Measurements from ENCODE around the gene RBM44.
A peak's percentile ranks its signal among the peaks of the same experiment; 100 is the strongest.
"Not testable (repeated sequence)": the region's sequence is repeated elsewhere in the genome, so short reads cannot be mapped to it uniquely, and the experiment has no call there.

The RBM44 gene

GRCh38 chr2:237859533-237860272 lies 61.1 kb downstream of the RBM44 start, which contains the start of gene RAMP1:
Gene RAMP1 (plus strand): TSS chr2:237859623. CDS start chr2:237859676, 53 bp downstream.
- DNase-seq = peak; percentile 71

DNA sequence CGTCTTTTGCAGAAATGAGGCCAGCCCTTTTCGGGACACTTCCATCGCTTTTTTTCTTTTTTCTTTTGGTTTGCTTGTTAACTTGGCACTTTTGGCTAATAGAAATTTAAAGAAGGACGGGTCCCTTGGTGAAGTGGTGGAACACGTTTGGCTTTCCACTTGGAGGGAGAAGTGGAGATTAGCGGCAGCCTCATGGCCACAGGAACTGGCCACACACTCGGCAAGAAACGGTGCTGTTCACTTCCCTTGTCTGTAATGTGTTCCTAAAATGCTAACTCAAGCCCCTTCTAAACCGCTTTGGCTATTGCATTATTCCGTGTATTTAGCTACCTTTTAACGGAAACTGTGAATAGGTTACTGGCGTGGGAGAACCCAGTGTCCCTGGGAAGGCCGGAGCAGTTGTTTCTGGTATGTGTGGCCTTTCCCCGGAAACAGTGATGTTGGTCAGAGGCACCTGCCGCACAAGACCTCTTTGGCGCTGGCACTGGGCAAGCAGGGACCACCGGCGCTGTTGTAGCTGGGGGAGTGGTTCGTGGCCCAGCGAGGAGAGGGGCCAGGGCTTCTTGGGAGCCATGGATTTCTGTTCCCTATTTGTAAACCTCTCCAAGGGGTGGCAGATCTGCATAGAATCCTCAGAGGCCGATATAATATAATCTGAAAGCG lies 61.8 kb downstream of the RBM44 start:
- DNase-seq = no peak

GRCh38 chr2:237861875-237862527 lies 63.4 kb downstream of the RBM44 start:
- DNase-seq = no peak

DNA sequence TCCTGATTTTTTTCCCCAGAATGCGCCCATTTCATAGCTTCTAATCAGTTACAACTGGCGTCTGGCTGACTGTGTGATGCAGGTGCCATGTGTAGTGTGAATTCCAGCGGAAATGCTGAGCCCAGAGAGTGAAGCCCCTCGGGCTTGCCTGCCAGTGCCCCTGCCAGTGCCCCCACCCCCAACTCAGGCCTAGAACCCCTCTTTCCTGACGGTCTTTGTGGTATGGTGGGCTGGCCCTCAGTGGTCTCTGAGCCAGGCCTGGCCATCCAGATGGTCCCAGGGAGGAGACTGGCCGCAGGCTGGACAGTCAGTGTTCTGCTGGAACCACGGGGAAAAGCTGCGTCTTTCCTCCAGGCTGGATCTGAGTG lies 63.9 kb downstream of the RBM44 start:
- no peak for DNase-seq

DNA sequence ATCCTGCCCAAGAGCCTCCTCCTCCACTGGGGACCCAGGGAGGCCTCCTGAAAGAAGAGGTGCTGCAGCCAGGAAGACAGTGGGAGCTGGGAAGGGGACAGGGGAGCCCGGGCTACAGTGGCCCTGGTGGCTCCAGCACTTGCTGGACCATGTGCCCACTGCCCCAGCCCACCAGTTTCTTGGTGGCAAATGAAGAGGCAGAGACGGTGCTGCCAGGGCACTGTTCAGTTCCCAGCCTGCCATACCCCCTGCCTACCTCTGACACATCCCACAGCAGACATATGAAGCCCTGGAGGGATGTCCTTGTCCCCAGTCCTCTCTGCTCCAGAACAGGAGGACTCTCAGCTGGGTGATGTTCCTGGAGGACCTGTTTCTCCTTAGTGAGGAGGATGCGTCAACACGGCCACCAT lies 64.5 kb downstream of the RBM44 start:
- DNase-seq = no peak

- DNase-seq = no peak
These were observed 65.3 kb downstream of the RBM44 start for GRCh38 chr2:237863689-237864443.

GRCh38 chr2:237864444-237864931 lies 65.9 kb downstream of the RBM44 start:
- DNase-seq = no peak

DNA sequence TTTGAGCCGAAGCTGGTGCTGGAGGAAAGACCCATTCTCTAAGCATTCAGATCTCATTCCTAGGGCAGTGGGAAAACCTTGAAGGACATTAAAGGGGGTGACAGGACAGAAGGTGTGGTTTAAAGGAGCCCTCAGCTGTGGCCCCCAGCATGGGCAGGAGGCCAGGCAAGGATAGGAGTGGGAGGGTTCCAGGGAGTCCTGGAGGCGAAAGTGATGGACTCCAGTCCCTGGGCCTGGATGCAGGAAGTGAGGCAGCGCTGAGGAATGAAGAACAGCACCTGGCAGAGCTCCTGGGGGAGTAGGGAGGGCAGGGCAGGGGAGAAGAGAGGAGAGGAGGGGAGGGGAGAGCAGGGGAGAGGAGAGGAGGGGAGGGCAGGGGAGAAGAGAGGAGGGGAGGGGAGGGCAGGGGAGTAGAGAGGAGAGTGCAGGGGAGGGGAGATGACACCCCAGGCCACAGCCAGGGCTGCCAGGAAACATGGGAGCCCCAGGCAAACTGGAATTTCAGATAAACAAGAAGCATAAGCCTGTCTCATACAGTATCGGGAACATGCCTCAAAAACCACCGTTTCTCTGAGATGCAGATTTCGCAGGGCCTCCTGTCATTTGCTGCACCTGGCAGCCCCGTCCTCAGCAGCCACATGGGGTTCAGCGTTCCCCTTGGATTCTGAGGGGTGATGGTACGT lies 66.5 kb downstream of the RBM44 start:
- DNase-seq = no peak

GRCh38 chr2:237865623-237866041 lies 67.1 kb downstream of the RBM44 start:
- DNase-seq = no peak

GRCh38 chr2:237866101-237866621 lies 67.6 kb downstream of the RBM44 start:
- no peak for DNase-seq

DNA sequence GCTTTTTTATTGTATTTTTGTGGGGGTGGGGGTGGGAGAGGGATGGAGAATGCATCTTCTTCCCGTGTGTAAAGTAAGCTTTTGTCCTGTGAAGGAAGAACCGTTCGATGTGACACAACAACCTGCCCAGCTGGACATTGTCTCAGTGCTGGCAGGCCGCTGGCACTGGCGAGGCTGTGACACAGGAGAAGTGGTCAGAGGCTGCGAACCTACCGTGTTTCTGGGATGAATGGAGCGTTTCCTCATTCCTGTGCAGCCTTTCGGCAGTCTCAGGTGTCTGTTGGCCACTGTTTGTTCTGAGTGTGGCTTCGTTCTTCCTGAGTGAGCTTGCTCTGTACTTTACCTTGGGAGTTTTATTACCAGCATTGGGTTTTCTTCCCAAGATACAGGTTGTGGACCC lies 68.9 kb downstream of the RBM44 start:
- DNase-seq = no peak

DNA sequence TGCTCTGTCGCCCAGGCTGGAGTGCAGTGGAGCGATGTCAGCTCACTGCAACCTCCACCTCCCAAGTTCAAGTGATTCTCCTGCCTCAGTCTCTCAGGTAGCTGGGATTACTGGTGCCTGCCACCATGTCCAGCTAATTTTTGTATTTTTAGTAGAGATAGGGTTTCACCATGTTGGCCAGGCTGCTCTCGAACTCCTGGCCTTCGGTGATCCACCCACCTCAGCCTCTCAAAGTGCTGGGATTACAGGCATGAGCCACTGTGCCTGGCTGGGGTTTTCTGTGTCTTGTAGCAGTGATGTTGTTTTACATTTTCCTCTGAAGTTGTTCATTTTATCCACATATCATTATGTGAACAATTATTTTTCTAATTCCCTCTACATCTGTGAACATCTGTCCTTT lies 69.5 kb downstream of the RBM44 start:
- DNase-seq = not testable (repeated sequence)

GRCh38 chr2:237868631-237869342 lies 70.2 kb downstream of the RBM44 start:
- no peak for DNase-seq

DNA sequence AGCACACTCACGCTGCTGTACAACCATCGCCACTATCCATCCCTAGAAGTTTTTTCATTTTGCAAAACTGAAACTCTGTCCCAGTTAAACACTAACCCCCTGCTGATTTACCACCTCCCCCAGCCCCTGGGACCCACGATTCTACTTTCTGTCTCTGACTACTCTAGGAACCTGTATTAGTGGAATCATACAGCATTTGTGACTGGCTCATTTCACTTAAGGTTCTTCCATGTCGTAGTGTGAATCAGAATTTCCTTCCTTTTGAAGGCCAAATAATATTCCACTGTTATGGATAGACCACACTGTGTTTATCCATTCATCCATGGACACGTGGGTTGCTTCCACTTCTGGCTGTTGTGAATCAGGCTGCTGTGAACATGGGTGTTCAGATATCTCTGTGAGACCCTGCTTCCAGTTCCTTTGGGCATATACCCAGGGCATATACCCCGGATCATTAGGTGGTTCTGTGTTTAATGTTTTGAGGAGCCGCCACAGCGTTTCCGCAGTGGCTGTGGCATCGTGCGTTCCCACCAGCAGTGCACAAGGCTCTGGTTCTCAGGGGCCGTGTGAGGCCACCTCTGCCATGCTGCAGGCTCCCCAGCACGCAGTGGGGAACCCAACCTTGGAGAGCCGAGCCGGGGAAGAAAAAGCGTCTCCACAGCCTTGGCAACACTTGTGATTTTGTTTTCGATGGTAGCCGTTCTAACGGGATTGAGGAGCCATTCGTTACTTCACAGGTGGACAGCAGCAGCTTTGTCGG lies 70.9 kb downstream of the RBM44 start:
- no peak for DNase-seq

DNA sequence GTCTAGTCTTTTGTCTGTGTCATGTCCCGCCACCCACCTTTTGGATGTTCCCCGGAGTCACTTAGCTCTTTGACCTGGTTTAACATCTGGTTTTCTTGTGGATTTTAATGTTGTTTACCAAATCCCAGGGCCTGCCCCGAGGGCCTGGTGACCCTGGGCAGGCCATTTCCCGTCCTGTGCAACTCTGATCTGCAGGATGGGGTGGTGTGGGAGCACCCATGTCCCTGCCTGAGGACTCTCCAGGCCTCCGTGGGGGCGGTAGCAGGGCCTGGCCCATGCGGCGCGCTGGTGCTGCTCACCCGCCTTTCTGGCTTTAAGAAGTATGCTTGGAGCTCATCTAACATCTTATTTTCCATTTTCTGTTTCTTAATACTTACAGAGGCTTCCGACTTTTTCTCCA lies 71.5 kb downstream of the RBM44 start:
- DNase-seq = no peak

DNA sequence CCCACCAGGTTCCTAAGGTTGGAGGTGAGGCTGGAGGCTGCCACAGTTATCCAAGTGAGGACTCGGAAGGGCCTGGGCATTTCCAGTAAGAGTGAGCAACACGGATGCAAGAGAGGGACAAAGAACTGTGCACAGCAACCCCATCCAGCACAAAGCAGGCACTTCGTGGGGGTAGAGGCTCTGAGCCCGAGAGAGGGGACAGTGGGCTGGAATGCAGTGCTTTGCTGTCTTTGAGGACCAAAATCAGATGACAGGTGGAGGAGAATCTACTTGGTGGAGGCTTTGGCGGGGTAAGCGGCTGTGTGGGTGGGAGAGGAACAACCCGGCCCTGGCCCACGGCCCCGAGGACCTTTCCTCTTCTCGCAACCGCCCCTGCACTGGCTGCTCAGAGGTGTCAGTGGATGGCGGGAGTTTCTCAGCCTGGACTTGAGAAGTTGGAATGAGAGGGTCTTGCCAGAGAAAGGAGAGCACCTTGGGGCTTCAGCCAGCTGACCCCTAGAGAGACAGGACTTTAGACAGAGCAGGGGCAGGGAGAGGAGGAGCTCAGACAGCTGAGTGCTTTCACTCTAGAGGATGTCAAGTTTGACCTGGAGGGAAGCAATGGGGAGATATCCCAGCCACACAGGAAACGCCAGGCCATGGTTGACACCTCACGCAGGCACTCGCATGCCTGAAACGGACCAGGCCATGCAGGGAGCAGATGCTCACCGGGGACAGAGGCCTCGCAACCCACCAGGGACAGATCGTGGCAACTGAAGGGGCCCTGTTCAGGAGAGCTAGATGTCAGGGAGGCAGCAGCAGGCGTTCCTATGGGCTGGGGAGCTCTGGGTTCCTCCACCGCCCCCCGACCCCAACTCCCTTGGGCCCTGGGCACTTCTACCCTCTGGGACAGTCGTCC lies 72.4 kb downstream of the RBM44 start:
- no peak for DNase-seq

DNA sequence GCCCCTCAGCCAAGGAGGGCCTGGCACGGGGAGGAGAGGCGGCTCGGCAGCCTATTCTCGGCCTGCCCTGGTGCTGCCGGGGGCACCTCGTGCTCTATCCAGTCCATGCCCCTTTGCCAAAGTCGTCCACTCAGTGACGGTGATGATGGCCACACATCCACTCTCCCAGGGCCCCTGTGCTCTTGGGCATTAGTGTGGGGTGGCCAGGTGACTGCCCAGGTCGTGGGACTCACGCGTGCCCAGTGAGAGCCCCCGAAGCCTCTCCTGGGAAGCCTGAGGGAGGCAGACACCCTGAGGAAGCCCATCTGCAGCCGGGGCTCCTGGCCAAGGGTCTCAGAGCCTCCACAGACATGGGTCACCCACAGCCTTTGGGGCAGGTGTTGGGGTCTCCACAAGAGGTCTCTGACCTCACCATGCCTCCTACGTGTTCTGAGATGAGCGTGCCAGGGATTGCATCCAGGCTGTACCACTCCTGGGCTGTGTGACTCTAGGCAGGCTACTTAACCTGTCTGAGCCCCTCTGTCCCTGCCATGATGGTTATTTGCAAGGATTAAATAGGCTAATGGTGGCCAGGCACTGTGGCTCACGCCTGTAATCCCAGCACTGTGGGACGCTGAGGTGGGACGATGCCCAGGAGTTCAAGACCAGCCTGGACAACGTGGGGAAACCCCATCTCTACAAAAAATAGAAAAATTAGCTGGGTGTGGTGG lies 73.8 kb downstream of the RBM44 start:
- no peak for DNase-seq

DNA sequence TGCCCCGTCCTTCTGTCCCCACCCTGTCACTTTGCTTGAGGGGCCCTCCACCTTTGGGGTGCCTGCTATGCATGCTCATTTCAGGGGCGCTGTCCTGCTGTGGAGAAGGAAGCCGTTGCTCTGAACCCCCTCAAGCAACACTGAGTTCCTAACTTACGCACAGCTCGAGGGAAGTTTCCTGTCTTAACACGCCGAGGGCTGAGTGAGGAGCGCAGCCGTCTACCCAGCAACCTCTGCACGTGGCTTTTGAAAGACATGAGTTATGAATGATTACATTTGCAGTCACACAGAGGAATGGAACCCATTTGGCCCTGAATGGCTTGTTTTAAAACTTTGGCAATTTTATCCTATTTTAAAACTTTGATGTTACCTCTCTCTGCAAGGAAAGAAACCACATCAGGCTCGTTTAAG lies 74.8 kb downstream of the RBM44 start:
- no peak for DNase-seq

All from DMS 273 treated with DMSO at 0.1 percent for 48 hours (cell line).